Breast epithelium (tissue), 4 donors: ENCODE results near the gene CTDNEP1. TPM values are rescaled to one million over a fixed set of nuclear protein-coding genes. Genes with fewer than 3 reads are reported as not detected.
A peak's percentile ranks its signal among the peaks of the same experiment; 100 is the strongest.
"Not testable (repeated sequence)": the region's sequence is repeated elsewhere in the genome, so short reads cannot be mapped to it uniquely, and the experiment has no call there.

Experiments used
- DNase-seq, 2 donors: peaks; one replicate each; pipeline ENCODE4 v3.0.0-alpha.2; 2019; ENCODE audit warnings: low spot score in 2 of 2
- H3K27ac ChIP-seq, 2 donors: fragments of 200-600 bp; sonication (generic) in 1 of 2; one replicate each; pipeline ENCODE4 v1.5.1; 2016 to 2019; ENCODE audit warnings: mild to moderate bottlenecking in 1 of 2
- H3K27me3 ChIP-seq, 2 donors: fragments of 200-600 bp; sonication (generic) in 1 of 2; one replicate each; pipeline versions ENCODE4 v1.5.1 to v1.6.0; 2017 to 2019; ENCODE audit warnings: control low read depth in 1 of 2, mild to moderate bottlenecking in 1 of 2
- H3K36me3 ChIP-seq: fragments of 200-600 bp; one replicate; pipeline ENCODE4 v1.5.1; 2019
- H3K4me1 ChIP-seq, 2 donors: fragments of 200-600 bp; sonication (generic); one replicate each; pipeline ENCODE4 v1.5.1; 2016 to 2019; ENCODE audit warnings: control low read depth in 1 of 2
- H3K4me3 ChIP-seq, 3 donors: fragments of 200-600 bp; sonication (generic); 1 replicate in 2 of 3; 2 replicates in 1 of 3; pipeline ENCODE4 v1.5.1; 2016 to 2019; ENCODE audit warnings: mild to moderate bottlenecking in 3 of 3, moderate library complexity in 2 of 3
- H3K9me3 ChIP-seq, 2 donors: fragments of 200-600 bp; sonication (generic) in 1 of 2; one replicate each; pipeline ENCODE4 v1.5.1; 2016 to 2019; ENCODE audit warnings: control low read depth in 1 of 2
- POLR2A ChIP-seq: fragments of 450-650 bp; IDR thresholded peaks from one replicate; pipeline ENCODE4 v1.6.1; 2016; ENCODE audit warnings: antibody characterized with exemption, mild to moderate bottlenecking, moderate library complexity
- POLR2AphosphoS5 ChIP-seq, 3 donors: sonication (generic); formaldehyde crosslinking; IDR thresholded peaks; one replicate each; pipeline ENCODE4 v1.6.1; 2017; ENCODE audit warnings: antibody characterized with exemption in 3 of 3
- intact Hi-C: fragments of 100-400 bp; cut with DNase I; formaldehyde crosslinking; loops from one replicate; pipeline ENCODE4 v1.15.1; 2023; ENCODE audit warnings: low total_unique reads
- total RNA-seq, 3 donors: library from RNA; depleted of rRNA; stranded (reverse); fragments of >200 nt; gene quantifications; one replicate each; pipeline ENCODE4 v1.1.0, GENCODE V29; 2016
- TF ChIP-seq, protein P1 (sequence below), 3 donors: fragments of 450-650 bp; IDR thresholded peaks; one replicate each; pipeline ENCODE4 v1.5.1; 2016 to 2017; ENCODE audit warnings: antibody characterized with exemption in 3 of 3, mild to moderate bottlenecking in 3 of 3, moderate library complexity in 3 of 3

The CTDNEP1 gene
- total RNA-seq, 3 donors from 2014 or later, result 35.7 to 67.5 (median 60.5) TPM

DNA sequence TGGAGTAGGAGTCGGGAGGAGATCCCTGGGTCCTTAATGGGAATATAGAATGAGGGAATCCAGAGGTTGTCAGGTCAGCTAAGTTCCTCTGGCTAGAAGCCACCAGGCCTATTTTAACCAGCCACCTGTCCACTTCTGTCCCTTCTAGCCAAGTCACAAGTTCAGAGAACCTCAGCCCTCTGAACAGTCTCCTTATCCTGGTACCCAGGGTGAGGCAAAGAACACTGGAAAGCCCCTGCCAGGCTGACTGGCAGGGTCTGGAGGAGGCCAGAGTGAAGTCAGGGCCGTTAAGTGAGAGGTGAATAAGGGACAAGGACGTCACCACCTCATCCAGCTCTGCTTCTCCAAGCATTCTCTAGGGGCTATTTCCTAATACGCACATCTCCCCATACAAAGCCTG, 2.7 kb downstream of the CTDNEP1 start:
- Histone ChIP-seq H3K27me3 (no peaks in the 10 kb centered on the region), H3K4me1 (peaks cover 3 to 28% of the 10 kb centered on the region in 2 donors), H3K36me3 (no peaks in the 10 kb centered on the region), H3K27ac (no peak overlapping the region), H3K4me3 (no peak overlapping the region), H3K9me3 (no peaks in the 10 kb centered on the region)
- intact Hi-C loops, result no loop called here
- no peak for DNase-seq
- TF ChIP-seq POLR2A (no peak), POLR2AphosphoS5 (IDR thresholded peaks at IDR 0.05) (no peak)
- TF ChIP-seq, protein P1, sequence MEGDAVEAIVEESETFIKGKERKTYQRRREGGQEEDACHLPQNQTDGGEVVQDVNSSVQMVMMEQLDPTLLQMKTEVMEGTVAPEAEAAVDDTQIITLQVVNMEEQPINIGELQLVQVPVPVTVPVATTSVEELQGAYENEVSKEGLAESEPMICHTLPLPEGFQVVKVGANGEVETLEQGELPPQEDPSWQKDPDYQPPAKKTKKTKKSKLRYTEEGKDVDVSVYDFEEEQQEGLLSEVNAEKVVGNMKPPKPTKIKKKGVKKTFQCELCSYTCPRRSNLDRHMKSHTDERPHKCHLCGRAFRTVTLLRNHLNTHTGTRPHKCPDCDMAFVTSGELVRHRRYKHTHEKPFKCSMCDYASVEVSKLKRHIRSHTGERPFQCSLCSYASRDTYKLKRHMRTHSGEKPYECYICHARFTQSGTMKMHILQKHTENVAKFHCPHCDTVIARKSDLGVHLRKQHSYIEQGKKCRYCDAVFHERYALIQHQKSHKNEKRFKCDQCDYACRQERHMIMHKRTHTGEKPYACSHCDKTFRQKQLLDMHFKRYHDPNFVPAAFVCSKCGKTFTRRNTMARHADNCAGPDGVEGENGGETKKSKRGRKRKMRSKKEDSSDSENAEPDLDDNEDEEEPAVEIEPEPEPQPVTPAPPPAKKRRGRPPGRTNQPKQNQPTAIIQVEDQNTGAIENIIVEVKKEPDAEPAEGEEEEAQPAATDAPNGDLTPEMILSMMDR (IDR thresholded peaks at IDR 0.05), result no peak

DNA sequence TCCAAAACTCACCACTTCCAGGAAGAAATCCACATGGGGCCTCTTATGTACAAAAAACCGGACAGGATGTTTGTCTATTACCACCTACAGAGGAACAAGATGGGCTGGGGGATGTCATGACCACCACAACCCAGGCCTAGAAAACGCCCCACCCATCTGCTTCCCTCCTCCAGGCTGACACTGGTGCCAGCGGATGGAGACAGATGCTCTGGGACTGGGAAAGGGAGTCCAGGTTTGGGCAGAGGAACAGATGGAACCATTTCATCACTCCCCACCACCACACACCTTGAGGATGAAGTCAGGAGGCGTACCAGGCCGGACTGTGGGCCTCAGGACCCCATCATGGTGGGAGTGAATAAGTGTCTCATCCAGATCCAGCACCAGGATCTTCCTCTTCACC, 4.8 kb downstream of the CTDNEP1 start:
- Histone ChIP-seq H3K36me3 (no peaks in the 10 kb centered on the region), H3K27ac (no peak overlapping the region), H3K4me3 (no peak overlapping the region), H3K27me3 (no peaks in the 10 kb centered on the region), H3K4me1 (peaks cover 3 to 19% of the 10 kb centered on the region in 2 donors), H3K9me3 (no peaks in the 10 kb centered on the region)
- no peak for TF ChIP-seq POLR2A
- TF ChIP-seq, protein P1 (IDR thresholded peaks at IDR 0.05), result no peak
- no peak for TF ChIP-seq POLR2AphosphoS5 (IDR thresholded peaks at IDR 0.05)
- intact Hi-C loops, result no loop called here
- no peak for DNase-seq

DNA sequence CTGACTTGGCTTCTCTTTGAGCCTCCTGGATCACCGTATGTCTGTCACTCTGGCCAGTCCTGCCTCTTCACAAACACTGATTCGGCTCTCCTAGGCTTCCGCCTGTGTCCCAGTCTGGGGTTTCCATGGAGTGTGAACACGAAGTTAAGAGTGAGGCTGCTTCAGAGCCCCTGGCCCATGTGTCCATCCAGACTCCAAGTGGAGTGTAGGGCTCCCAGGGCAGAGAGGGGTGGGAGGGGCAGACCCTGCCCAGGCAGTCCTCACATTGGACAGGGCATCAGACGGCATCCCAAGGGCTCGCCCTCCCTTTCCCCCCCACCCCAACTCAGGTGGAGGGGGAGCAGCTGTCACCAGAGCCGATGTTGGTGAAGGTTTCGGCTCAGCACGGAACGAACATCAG, 7.7 kb downstream of the CTDNEP1 start:
- DNase-seq, H3K4me3 ChIP-seq, H3K27me3 ChIP-seq, H3K36me3 ChIP-seq, H3K9me3 ChIP-seq, intact Hi-C loops: not testable (repeated sequence)
- H3K4me1 ChIP-seq, result peaks cover 4 to 19% of the 10 kb centered on the region in 2 donors
- peak overlapping the region; percentile 99 to 100 for H3K27ac ChIP-seq

DNA sequence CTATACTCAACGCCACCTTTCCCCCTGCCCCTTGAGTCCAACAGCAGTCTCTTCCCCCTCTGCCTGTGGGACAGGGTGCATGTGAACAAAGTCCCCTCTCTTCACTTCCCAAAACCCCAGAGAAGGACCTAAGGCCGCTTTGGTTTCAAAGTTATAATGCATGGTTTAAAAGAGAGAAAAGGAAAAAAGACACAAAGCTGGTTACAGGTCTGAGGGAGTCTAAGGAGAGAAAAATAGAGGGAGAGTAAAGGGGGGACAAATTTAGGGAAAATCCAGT, 8.1 kb downstream of the CTDNEP1 start:
- TF ChIP-seq POLR2AphosphoS5 (IDR thresholded peaks at IDR 0.05) (no peak), POLR2A (no peak)
- TF ChIP-seq, protein P1 (IDR thresholded peaks at IDR 0.05), result peak in 1 of 3 donors; percentile 7
- Histone ChIP-seq H3K36me3 (no peaks in the 10 kb centered on the region), H3K27me3 (no peaks in the 10 kb centered on the region), H3K4me1 (peaks cover 4 to 17% of the 10 kb centered on the region in 2 donors), H3K4me3 (peak overlapping the region; percentile 85 to 89 (median 85)), H3K9me3 (no peaks in the 10 kb centered on the region), H3K27ac (peak overlapping the region; percentile 99 to 100)
- DNase-seq, result no peak
- intact Hi-C loops, result no loop called here

DNA sequence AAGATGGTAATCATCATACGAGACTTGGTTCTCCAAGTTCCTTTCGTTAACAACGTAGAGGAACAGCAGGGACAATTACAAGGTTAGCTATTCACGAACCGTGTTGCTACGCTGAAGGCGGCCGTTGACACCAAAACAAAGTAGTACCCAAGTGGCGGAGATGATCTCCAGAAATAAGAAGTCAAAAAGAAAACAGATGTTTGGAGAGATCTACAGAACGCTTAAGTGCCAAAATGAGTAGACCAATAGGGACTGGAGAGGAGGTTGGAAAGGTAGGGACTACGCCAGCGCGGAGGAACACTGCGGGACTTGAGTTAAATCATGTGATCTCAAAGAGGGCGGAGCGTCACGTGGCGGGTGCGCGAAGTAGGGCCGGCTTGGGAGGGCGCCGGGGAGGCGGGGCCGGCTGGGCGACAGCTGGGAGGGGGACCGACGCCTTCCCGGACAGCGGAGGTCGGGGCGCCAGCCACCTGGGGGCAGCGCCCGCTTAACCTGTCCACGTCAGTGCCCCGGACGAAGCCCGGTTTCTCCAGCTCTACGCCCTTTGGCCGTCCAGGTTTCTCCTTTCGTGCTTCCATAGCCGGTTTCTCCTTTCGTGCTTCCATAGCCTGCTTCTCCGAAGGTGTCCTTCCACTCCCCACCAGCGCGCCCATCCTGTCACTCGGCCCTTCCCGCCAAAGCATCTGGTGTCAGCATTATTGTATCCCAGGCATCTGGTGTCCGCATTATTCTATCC, 8.6 kb downstream of the CTDNEP1 start:
- Histone ChIP-seq H3K4me1 (peaks cover 4 to 17% of the 10 kb centered on the region in 2 donors), H3K4me3 (peak overlapping the region; percentile 85 to 89 (median 85)), H3K36me3 (no peaks in the 10 kb centered on the region), H3K9me3 (no peaks in the 10 kb centered on the region), H3K27ac (peak overlapping the region; percentile 99 to 100), H3K27me3 (no peaks in the 10 kb centered on the region)
- intact Hi-C loops, result no loop called here
- TF ChIP-seq, protein P1 (IDR thresholded peaks at IDR 0.05), result no peak
- TF ChIP-seq POLR2AphosphoS5 (IDR thresholded peaks at IDR 0.05) (peak; percentile 97 to 99 (median 98)), POLR2A (peak; percentile 49)
- peak; percentile 94 to 97 for DNase-seq
